Mesenchymal stem cell (in vitro differentiated cells and primary cell): ENCODE data around the gene CNNM2.

Source experiments
- DNase-seq: peaks from one replicate; pipeline ENCODE4 v3.0.0-alpha.2; 2013
- H2AFZ ChIP-seq: one replicate; pipeline ENCODE4 v1.6.1; 2013; ENCODE audit warnings: low read depth, mild to moderate bottlenecking, control low read depth, inconsistent platforms, low read length, moderate library complexity
- H2AK5ac ChIP-seq: 2 replicates; pipeline ENCODE4 v1.6.1; 2013; ENCODE audit warnings: low read length, moderate library complexity, mild to moderate bottlenecking, inconsistent platforms; ENCODE audit not compliant: severe bottlenecking
- H2BK120ac ChIP-seq: one replicate; pipeline ENCODE4 v1.6.1; 2013; ENCODE audit warnings: low read depth, mild to moderate bottlenecking, inconsistent platforms, low read length, moderate library complexity
- H2BK12ac ChIP-seq, 2 experiments: one replicate each; pipeline ENCODE4 v1.6.1; 2013; ENCODE audit warnings: inconsistent platforms in 2 of 2, low read length in 2 of 2, mild to moderate bottlenecking in 2 of 2, moderate library complexity in 2 of 2, control low read depth in 1 of 2
- H2BK15ac ChIP-seq: one replicate; pipeline ENCODE4 v1.6.1; 2013; ENCODE audit warnings: mild to moderate bottlenecking, low read depth, inconsistent platforms; ENCODE audit not compliant: poor library complexity, severe bottlenecking
- H2BK5ac ChIP-seq: 2 replicates; pipeline ENCODE4 v1.6.1; 2013; ENCODE audit warnings: low read depth, mild to moderate bottlenecking, low read length, control low read depth, inconsistent platforms; ENCODE audit not compliant: poor library complexity, severe bottlenecking
- H3K14ac ChIP-seq, 2 experiments: one replicate each; pipeline ENCODE4 v1.6.1; 2013; ENCODE audit warnings: inconsistent platforms in 2 of 2, low read length in 2 of 2, control low read depth in 1 of 2, mild to moderate bottlenecking in 1 of 2, moderate library complexity in 1 of 2
- H3K18ac ChIP-seq, 2 experiments: one replicate each; pipeline ENCODE4 v1.6.1; 2013; ENCODE audit warnings: inconsistent platforms in 2 of 2, low read length in 2 of 2, control low read depth in 1 of 2, low read depth in 1 of 2, mild to moderate bottlenecking in 1 of 2
- H3K23ac ChIP-seq, 2 experiments: one replicate each; pipeline ENCODE4 v1.6.1; 2013; ENCODE audit warnings: inconsistent platforms in 2 of 2, low read length in 2 of 2, mild to moderate bottlenecking in 2 of 2, moderate library complexity in 2 of 2, control low read depth in 1 of 2
- H3K27ac ChIP-seq: 2 replicates; pipeline ENCODE4 v1.5.1; 2013; ENCODE audit warnings: mild to moderate bottlenecking, moderate library complexity, low read length, control low read depth, inconsistent platforms; ENCODE audit not compliant: poor library complexity, severe bottlenecking
- H3K27me3 ChIP-seq, 2 experiments: 2 replicates each; pipeline versions ENCODE4 v1.6.1 to v1.7.0; 2013; ENCODE audit warnings: low read length in 2 of 2, mild to moderate bottlenecking in 2 of 2, moderate library complexity in 2 of 2, control low read depth in 1 of 2, inconsistent platforms in 1 of 2; ENCODE audit not compliant: control insufficient read depth in 1 of 2, insufficient read depth in 1 of 2
- H3K36me3 ChIP-seq, 2 experiments: 2 replicates each; pipeline versions ENCODE4 v1.6.1 to v1.7.0; 2013; ENCODE audit warnings: low read length in 2 of 2, control low read depth in 1 of 2, inconsistent platforms in 1 of 2, low read depth in 1 of 2, mild to moderate bottlenecking in 1 of 2; ENCODE audit not compliant: insufficient read depth in 2 of 2, control insufficient read depth in 1 of 2
- H3K4ac ChIP-seq, 2 experiments: one replicate each; pipeline ENCODE4 v1.6.1; 2013; ENCODE audit warnings: inconsistent platforms in 2 of 2, low read length in 2 of 2, mild to moderate bottlenecking in 2 of 2, moderate library complexity in 2 of 2, control low read depth in 1 of 2, low read depth in 1 of 2
- H3K4me1 ChIP-seq: 2 replicates; pipeline ENCODE4 v1.6.1; 2013; ENCODE audit warnings: low read depth, low read length, control low read depth; ENCODE audit not compliant: control insufficient read depth, insufficient read depth
- H3K4me2 ChIP-seq: 2 replicates; pipeline ENCODE4 v1.6.1; 2013; ENCODE audit warnings: low read length, mild to moderate bottlenecking, inconsistent platforms; ENCODE audit not compliant: poor library complexity, severe bottlenecking
- H3K4me3 ChIP-seq, 2 experiments: 2 replicates each; pipeline versions ENCODE4 v1.5.1 to v1.7.0; 2013; ENCODE audit warnings: low read length in 2 of 2, mild to moderate bottlenecking in 2 of 2, control low read depth in 1 of 2, low read depth in 1 of 2; ENCODE audit not compliant: insufficient read depth in 1 of 2
- H3K79me1 ChIP-seq: replicated peaks from 2 replicates; pipeline ENCODE4 v1.6.1; 2013; ENCODE audit warnings: mild to moderate bottlenecking, control low read depth, low read length, inconsistent platforms; ENCODE audit not compliant: poor library complexity, severe bottlenecking
- H3K9ac ChIP-seq: 2 replicates; pipeline ENCODE4 v1.7.0; 2013; ENCODE audit warnings: mild to moderate bottlenecking, low read length, moderate library complexity
- H3K9me3 ChIP-seq: 2 replicates; pipeline ENCODE4 v1.7.0; 2013; ENCODE audit warnings: mild to moderate bottlenecking, low read length; ENCODE audit not compliant: control insufficient read depth
- H4K8ac ChIP-seq: one replicate; pipeline ENCODE4 v1.6.1; 2013; ENCODE audit warnings: inconsistent platforms, mild to moderate bottlenecking, low read length, moderate library complexity
- H4K91ac ChIP-seq: one replicate; pipeline ENCODE4 v1.6.1; 2013; ENCODE audit warnings: mild to moderate bottlenecking, low read length, inconsistent platforms
- WGBS: methylation state at CpG from one replicate; pipeline ENCODE4 v1.1.7; 2013; ENCODE audit warnings: mixed read lengths; 5-methylcytosine and 5-hydroxymethylcytosine counted together

CNNM2 gene

GRCh38 chr10:103042908-103043307 lies 124.8 kb downstream of the CNNM2 start:
- H4K91ac ChIP-seq = no peak overlapping the region

GRCh38 chr10:103044942-103045489 lies 126.9 kb downstream of the CNNM2 start:
- H2BK5ac ChIP-seq = no peak overlapping the region
- H3K4me3 ChIP-seq = no peak overlapping the region
- no peak overlapping the region for H3K9ac ChIP-seq
- no peak overlapping the region for H2BK12ac ChIP-seq
- no peak overlapping the region for H3K14ac ChIP-seq
- 42% methylated on average over 7 of the region's 8 CpGs for WGBS
- H2BK120ac ChIP-seq = no peak overlapping the region
- H3K36me3 ChIP-seq = no peaks in the 10 kb centered on the region
- DNase-seq = peak; percentile 94
- H3K27ac ChIP-seq = no peak overlapping the region
- no peak overlapping the region for H3K4ac ChIP-seq
- no peak overlapping the region for H3K23ac ChIP-seq
- H3K18ac ChIP-seq = no peak overlapping the region
- H4K91ac ChIP-seq = no peak overlapping the region
- no peaks in the 10 kb centered on the region for H3K27me3 ChIP-seq
- H2AK5ac ChIP-seq = no peak overlapping the region
- H3K9me3 ChIP-seq = no peaks in the 10 kb centered on the region
- H2BK15ac ChIP-seq = no peak overlapping the region
- H3K4me1 ChIP-seq = peaks cover 2% of the 10 kb centered on the region
- H2AFZ ChIP-seq = no peak overlapping the region
- H4K8ac ChIP-seq = no peak overlapping the region
- no peaks in the 10 kb centered on the region for H3K79me1 ChIP-seq
- no peak overlapping the region for H3K4me2 ChIP-seq

More at GRCh38 chr10:103042908-103043307, 124.8 kb downstream of the CNNM2 start:
- Histone ChIP-seq H3K36me3 (no peaks in the 10 kb centered on the region), H2BK15ac (no peak overlapping the region), H2BK5ac (no peak overlapping the region), H3K27me3 (no peaks in the 10 kb centered on the region), H3K18ac (no peak overlapping the region), H3K14ac (no peak overlapping the region), H4K8ac (no peak overlapping the region), H2AK5ac (no peak overlapping the region), H3K27ac (no peak overlapping the region), H3K79me1 (no peaks in the 10 kb centered on the region), H2BK120ac (no peak overlapping the region), H3K4me2 (no peak overlapping the region), H3K23ac (no peak overlapping the region), H3K9ac (no peak overlapping the region), H3K4me3 (no peak overlapping the region), H3K9me3 (no peaks in the 10 kb centered on the region), H3K4me1 (peaks cover 2% of the 10 kb centered on the region), H2AFZ (no peak overlapping the region), H2BK12ac (no peak overlapping the region), H3K4ac (no peak overlapping the region)
- no peak for DNase-seq
- WGBS = 91% methylated on average over 7 of the region's 7 CpGs

- H4K91ac ChIP-seq = no peak overlapping the region
- H3K4ac ChIP-seq = no peak overlapping the region
- H4K8ac ChIP-seq = no peak overlapping the region
- H3K4me1 ChIP-seq = no peaks in the 10 kb centered on the region
- no peak overlapping the region for H2BK15ac ChIP-seq
- no peak overlapping the region for H2AK5ac ChIP-seq
- no peak overlapping the region for H2BK5ac ChIP-seq
- H3K14ac ChIP-seq = no peak overlapping the region
- H3K9ac ChIP-seq = no peak overlapping the region
- H2BK120ac ChIP-seq = no peak overlapping the region
- H2BK12ac ChIP-seq = no peak overlapping the region
- H3K4me3 ChIP-seq = no peak overlapping the region
- H3K9me3 ChIP-seq = no peaks in the 10 kb centered on the region
- H2AFZ ChIP-seq = no peak overlapping the region
- 100% methylated on average over 3 of the region's 3 CpGs for WGBS
- H3K79me1 ChIP-seq = no peaks in the 10 kb centered on the region
- H3K27ac ChIP-seq = no peak overlapping the region
- H3K4me2 ChIP-seq = no peak overlapping the region
- DNase-seq = no peak
- no peak overlapping the region for H3K23ac ChIP-seq
- no peaks in the 10 kb centered on the region for H3K36me3 ChIP-seq
- H3K18ac ChIP-seq = no peak overlapping the region
- no peaks in the 10 kb centered on the region for H3K27me3 ChIP-seq
Measured at GRCh38 chr10:103045961-103046360, 127.9 kb downstream of the CNNM2 start.

DNA sequence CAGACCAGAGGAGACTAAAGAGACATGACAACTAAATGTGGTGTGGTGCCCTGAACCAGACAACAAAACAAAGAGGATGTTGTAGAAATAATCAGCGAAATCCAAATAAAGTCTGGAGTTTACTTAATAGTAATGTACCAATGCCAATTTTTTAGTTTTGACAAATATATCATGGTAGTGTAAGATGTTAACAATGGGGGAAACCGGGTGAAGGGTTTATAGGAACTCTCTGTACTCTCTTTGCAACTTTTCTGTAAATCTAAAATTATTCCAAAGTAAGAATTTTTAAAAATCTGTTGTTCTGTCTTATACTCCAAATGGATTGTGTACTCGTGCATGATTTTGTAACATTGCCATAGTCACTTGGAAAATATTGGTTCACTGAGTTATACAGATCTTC lies 129.3 kb downstream of the CNNM2 start:
- WGBS = no CpG with 5 or more reads among the region's 3 CpGs
- no peak overlapping the region for H4K91ac ChIP-seq

More for the DNA sequence above, 129.3 kb downstream of the CNNM2 start:
- H4K8ac ChIP-seq = no peak overlapping the region
- no peak overlapping the region for H2BK15ac ChIP-seq
- no peak overlapping the region for H2BK12ac ChIP-seq
- no peak overlapping the region for H3K4me2 ChIP-seq
- no peak overlapping the region for H3K4me3 ChIP-seq
- no peak overlapping the region for H3K9ac ChIP-seq
- H3K4ac ChIP-seq = no peak overlapping the region
- no peak overlapping the region for H2BK120ac ChIP-seq
- no peak overlapping the region for H2AK5ac ChIP-seq
- no peak overlapping the region for H3K18ac ChIP-seq
- H3K79me1 ChIP-seq = no peaks in the 10 kb centered on the region
- no peaks in the 10 kb centered on the region for H3K4me1 ChIP-seq
- no peaks in the 10 kb centered on the region for H3K9me3 ChIP-seq
- H3K14ac ChIP-seq = no peak overlapping the region
- H3K27ac ChIP-seq = no peak overlapping the region
- no peak overlapping the region for H3K23ac ChIP-seq
- H3K36me3 ChIP-seq = no peaks in the 10 kb centered on the region
- H2AFZ ChIP-seq = no peak overlapping the region
- no peak overlapping the region for H2BK5ac ChIP-seq
- no peak for DNase-seq
- H3K27me3 ChIP-seq = no peaks in the 10 kb centered on the region
